Loucy (cell line): ENCODE measurements around the gene MALRD1.

ENCODE experiments used
- EZH2phosphoT487 ChIP-seq: fragments of 200-600 bp; IDR thresholded peaks from 2 replicates; pipeline ENCODE4 v1.6.1; 2018; ENCODE audit warnings: antibody characterized with exemption, mild to moderate bottlenecking, moderate library complexity, borderline replicate concordance
- TF ChIP-seq, protein P1 (sequence below): fragments of 200-600 bp; sonication (generic); conservative IDR thresholded peaks from 2 replicates; pipeline ENCODE4 v1.5.1; 2014; ENCODE audit warnings: mild to moderate bottlenecking, antibody characterized with exemption, low read length

- TF ChIP-seq, protein P1, sequence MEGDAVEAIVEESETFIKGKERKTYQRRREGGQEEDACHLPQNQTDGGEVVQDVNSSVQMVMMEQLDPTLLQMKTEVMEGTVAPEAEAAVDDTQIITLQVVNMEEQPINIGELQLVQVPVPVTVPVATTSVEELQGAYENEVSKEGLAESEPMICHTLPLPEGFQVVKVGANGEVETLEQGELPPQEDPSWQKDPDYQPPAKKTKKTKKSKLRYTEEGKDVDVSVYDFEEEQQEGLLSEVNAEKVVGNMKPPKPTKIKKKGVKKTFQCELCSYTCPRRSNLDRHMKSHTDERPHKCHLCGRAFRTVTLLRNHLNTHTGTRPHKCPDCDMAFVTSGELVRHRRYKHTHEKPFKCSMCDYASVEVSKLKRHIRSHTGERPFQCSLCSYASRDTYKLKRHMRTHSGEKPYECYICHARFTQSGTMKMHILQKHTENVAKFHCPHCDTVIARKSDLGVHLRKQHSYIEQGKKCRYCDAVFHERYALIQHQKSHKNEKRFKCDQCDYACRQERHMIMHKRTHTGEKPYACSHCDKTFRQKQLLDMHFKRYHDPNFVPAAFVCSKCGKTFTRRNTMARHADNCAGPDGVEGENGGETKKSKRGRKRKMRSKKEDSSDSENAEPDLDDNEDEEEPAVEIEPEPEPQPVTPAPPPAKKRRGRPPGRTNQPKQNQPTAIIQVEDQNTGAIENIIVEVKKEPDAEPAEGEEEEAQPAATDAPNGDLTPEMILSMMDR, result no peak
- TF ChIP-seq EZH2phosphoT487, result no peak
Observed at GRCh38 chr10:19480353-19480752, 431.8 kb downstream of the MALRD1 start.
